HL-60 (cell line): Measurements from ENCODE around the gene NOS1AP.

ENCODE experiments used
- DNase-seq, 2 experiments: peaks; one replicate each; pipeline ENCODE4 v3.0.0-alpha.2; 2010 to 2020; ENCODE audit warnings: low read depth in 1 of 2, low spot score in 1 of 2
- H3K27ac ChIP-seq: fragments of 250-450 bp; sonication (Bioruptor Pico); replicated peaks from 2 replicates; pipeline ENCODE4 v1.5.1; 2020; ENCODE audit warnings: mild to moderate bottlenecking, moderate library complexity
- H3K27me3 ChIP-seq: fragments of 250-450 bp; sonication (Bioruptor Pico); 2 replicates; pipeline ENCODE4 v1.5.1; 2021; ENCODE audit warnings: mild to moderate bottlenecking, moderate library complexity; ENCODE audit not compliant: insufficient read depth, poor library complexity, severe bottlenecking
- H3K4me3 ChIP-seq: replicated peaks from 2 replicates; pipeline ENCODE4 v1.5.1; 2011; ENCODE audit warnings: mild to moderate bottlenecking, control low read depth, low read length; ENCODE audit not compliant: insufficient read depth
- GABPA ChIP-seq: IDR thresholded peaks from 2 replicates; pipeline ENCODE4 v1.6.1; 2012; ENCODE audit warnings: low read depth
- POLR2AphosphoS5 ChIP-seq: IDR thresholded peaks from 2 replicates; pipeline ENCODE4 v1.6.1; 2012; ENCODE audit warnings: low read depth
- REST ChIP-seq: IDR thresholded peaks from 2 replicates; pipeline ENCODE4 v1.6.1; 2012; ENCODE audit warnings: low read depth; ENCODE audit not compliant: insufficient replicate concordance
- SPI1 ChIP-seq: IDR thresholded peaks from 2 replicates; pipeline ENCODE4 v1.6.1; 2012; ENCODE audit warnings: low read depth, mild to moderate bottlenecking, borderline replicate concordance
- TF ChIP-seq, protein P1 (sequence below): IDR thresholded peaks from one replicate; pipeline ENCODE4 v1.5.1; 2011; ENCODE audit warnings: low read length, control low read depth, inconsistent platforms; ENCODE audit not compliant: insufficient read depth

NOS1AP gene

DNA sequence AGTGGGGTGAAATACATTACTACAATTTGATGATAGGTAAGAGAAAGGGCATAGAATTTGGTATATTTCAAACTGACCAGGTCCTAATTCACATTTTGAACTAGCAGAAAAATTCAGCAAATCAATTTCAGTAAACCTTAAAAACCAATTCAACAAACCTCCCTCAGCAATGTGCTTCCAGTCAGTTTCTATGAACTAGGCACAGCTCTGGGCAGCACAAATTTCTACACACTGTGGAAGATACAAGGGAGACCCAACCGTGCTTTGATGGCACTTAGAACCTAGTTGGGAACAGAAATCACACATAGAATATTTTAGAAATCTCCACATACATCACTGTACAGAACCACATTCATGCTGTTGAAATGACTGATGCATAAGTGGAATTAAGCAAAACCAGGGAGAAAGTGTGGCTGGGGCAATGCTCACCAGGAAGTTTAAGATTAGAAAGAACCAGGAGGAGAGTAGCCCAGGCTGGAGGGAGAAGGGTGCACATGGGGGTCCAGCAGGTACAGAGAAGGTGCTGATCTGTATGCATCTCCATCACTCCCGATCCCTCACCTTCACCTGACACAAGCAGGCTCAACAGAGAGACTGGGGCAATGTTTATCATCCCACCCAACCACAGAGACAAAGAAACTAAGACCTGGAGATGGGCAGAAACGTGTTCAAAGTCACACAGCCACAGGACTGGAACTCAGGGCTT, 326.9 kb downstream of the NOS1AP start:
- Histone ChIP-seq H3K4me3 (no peak overlapping the region), H3K27ac (no peak overlapping the region), H3K27me3 (peaks cover 16% of the 10 kb centered on the region)
- DNase-seq, result no peak
- TF ChIP-seq, protein P1, sequence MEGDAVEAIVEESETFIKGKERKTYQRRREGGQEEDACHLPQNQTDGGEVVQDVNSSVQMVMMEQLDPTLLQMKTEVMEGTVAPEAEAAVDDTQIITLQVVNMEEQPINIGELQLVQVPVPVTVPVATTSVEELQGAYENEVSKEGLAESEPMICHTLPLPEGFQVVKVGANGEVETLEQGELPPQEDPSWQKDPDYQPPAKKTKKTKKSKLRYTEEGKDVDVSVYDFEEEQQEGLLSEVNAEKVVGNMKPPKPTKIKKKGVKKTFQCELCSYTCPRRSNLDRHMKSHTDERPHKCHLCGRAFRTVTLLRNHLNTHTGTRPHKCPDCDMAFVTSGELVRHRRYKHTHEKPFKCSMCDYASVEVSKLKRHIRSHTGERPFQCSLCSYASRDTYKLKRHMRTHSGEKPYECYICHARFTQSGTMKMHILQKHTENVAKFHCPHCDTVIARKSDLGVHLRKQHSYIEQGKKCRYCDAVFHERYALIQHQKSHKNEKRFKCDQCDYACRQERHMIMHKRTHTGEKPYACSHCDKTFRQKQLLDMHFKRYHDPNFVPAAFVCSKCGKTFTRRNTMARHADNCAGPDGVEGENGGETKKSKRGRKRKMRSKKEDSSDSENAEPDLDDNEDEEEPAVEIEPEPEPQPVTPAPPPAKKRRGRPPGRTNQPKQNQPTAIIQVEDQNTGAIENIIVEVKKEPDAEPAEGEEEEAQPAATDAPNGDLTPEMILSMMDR, result no peak
- TF ChIP-seq POLR2AphosphoS5 (no peak), GABPA (no peak), SPI1 (no peak), REST (no peak)

DNA sequence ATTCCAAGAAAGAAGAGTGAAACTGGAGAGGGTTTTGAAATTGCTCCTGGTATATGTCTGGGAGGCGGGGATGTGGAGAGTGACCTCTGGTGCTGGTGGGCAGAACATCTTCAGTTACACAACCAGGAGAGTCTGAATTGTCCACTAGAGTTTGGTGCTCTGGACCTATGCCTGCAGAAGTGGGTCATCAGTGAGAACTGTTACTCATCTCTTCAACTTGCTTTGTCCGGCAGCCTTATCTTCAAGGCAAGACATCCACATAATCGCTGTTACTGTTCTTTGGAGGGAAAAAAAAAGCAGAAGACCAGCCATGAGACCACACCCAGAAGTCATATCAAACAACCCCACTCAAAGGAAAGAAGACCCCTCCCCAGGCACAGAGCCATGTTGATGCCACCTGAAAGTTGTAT, 327.6 kb downstream of the NOS1AP start:
- Histone ChIP-seq H3K4me3 (no peak overlapping the region), H3K27me3 (peaks cover 16% of the 10 kb centered on the region), H3K27ac (no peak overlapping the region)
- no peak for DNase-seq
- TF ChIP-seq SPI1 (no peak), GABPA (no peak), REST (no peak), POLR2AphosphoS5 (no peak)
- TF ChIP-seq, protein P1, result no peak

- no peak for TF ChIP-seq POLR2AphosphoS5
- TF ChIP-seq, protein P1, result no peak
- TF ChIP-seq REST, result no peak
- TF ChIP-seq GABPA, result no peak
- TF ChIP-seq SPI1, result no peak
- DNase-seq, result no peak
- Histone ChIP-seq H3K4me3 (no peak overlapping the region), H3K27me3 (peaks cover 16% of the 10 kb centered on the region), H3K27ac (no peak overlapping the region)
Measured at GRCh38 chr1:162397943-162398560, 328.6 kb downstream of the NOS1AP start.
